Endodermal cell (in vitro differentiated cells): ENCODE data around the gene ADORA1. TPM values are rescaled to one million over a fixed set of nuclear protein-coding genes. Genes with fewer than 3 reads are reported as not detected.

Source experiments
- DNase-seq: peaks from one replicate; pipeline ENCODE4 v3.0.0-alpha.2; 2017
- H3K27ac ChIP-seq: 2 replicates; pipeline ENCODE4 v1.5.1; 2013; ENCODE audit warnings: mild to moderate bottlenecking, low read depth, low read length, moderate library complexity
- H3K27me3 ChIP-seq: 2 replicates; pipeline ENCODE4 v1.6.1; 2013; ENCODE audit warnings: mild to moderate bottlenecking, low read length, moderate library complexity; ENCODE audit not compliant: insufficient read depth, control insufficient read depth, poor library complexity, severe bottlenecking
- H3K36me3 ChIP-seq: 2 replicates; pipeline ENCODE4 v1.7.0; 2013; ENCODE audit warnings: mild to moderate bottlenecking, low read length, moderate library complexity; ENCODE audit not compliant: control insufficient read depth, insufficient read depth
- H3K4me1 ChIP-seq: one replicate; pipeline ENCODE4 v1.7.0; 2013; ENCODE audit warnings: low read length; ENCODE audit not compliant: control insufficient read depth, insufficient read depth
- H3K4me3 ChIP-seq: 2 replicates; pipeline ENCODE4 v1.5.1; 2013; ENCODE audit warnings: mild to moderate bottlenecking, low read length, moderate library complexity
- H3K9ac ChIP-seq: 2 replicates; pipeline ENCODE4 v1.6.1; 2013; ENCODE audit warnings: mild to moderate bottlenecking, low read length, moderate library complexity; ENCODE audit not compliant: poor library complexity, severe bottlenecking; ENCODE audit errors: extremely low read depth
- H3K9me3 ChIP-seq: 2 replicates; pipeline ENCODE4 v1.6.1; 2013; ENCODE audit warnings: mild to moderate bottlenecking, low read length, moderate library complexity; ENCODE audit not compliant: control insufficient read depth
- H3K27ac Mint-ChIP-seq: 2 replicates; pipeline ENCODE4 v1.8.0; 2020; ENCODE audit warnings: mixed read lengths
- H3K27me3 Mint-ChIP-seq: 2 replicates; pipeline ENCODE4 v1.8.0; 2021; ENCODE audit warnings: mild to moderate bottlenecking, mixed read lengths; ENCODE audit not compliant: insufficient read depth
- H3K36me3 Mint-ChIP-seq: 2 replicates; pipeline ENCODE4 v1.8.0; 2020; ENCODE audit warnings: low read depth, mixed read lengths
- H3K4me1 Mint-ChIP-seq: 2 replicates; pipeline ENCODE4 v1.8.0; 2020; ENCODE audit warnings: mixed read lengths
- H3K4me3 Mint-ChIP-seq: 2 replicates; pipeline ENCODE4 v1.8.0; 2020; ENCODE audit warnings: mild to moderate bottlenecking, moderate library complexity, mixed read lengths
- H3K9me3 Mint-ChIP-seq: 2 replicates; pipeline ENCODE4 v1.8.0; 2020; ENCODE audit warnings: mild to moderate bottlenecking, mixed read lengths
- WGBS, 2 experiments: methylation state at CpG; one replicate each; pipeline versions ENCODE4 v1.1.5 to v1.1.7; 2013; ENCODE audit warnings: missing lambda C conversion rate in 2 of 2, mixed read lengths in 1 of 2; ENCODE audit not compliant: insufficient coverage in 1 of 2, insufficient read length in 1 of 2; 5-methylcytosine and 5-hydroxymethylcytosine counted together
- total RNA-seq, 2 donors: library from RNA; stranded (reverse); fragmentation: NEBNext Ultra II Directional in 1 of 2; extraction: Animal tissue kit (Norgen Biotek cat#: 25700) in 1 of 2; gene quantifications; 2 replicates in 1 of 2; 3 replicates in 1 of 2; pipeline ENCODE4 v1.2.1, GENCODE V29; 2021
- TF ChIP-seq, protein P1 (sequence below): fragments of 200-600 bp; sonication (generic); conservative IDR thresholded peaks from 2 replicates; pipeline ENCODE4 v1.5.0; 2021; ENCODE audit warnings: antibody characterized with exemption, mild to moderate bottlenecking

The ADORA1 gene
- total RNA-seq, 2 donors from 2014 or later: 2.0 to 2.1 TPM

DNA sequence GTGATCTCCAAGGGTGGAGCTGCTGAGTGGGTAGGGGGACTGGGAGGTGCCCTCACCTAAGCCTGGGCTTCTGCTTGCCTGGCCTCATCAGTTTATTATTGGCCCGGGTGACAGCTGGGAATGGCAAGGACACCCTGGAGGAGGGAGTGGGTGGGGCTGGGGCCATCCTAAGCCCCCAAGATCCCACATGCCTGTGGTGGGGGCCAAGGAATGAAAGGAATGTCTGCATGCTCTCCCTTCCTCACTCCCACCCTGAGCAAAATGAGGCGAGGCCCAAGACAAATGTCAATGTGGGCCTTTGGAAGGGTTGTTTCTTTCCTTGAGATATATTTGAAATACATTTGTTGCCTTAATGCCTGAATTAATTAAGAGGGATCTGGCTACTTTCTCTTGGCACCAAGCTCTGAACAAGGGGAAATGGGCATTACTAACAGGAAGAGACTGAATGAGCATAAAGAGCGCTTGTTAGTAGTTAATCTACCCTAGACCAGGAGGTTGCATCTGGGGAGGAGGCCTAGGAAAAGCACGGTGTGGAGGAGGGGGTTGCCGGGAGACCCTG is 78.7 kb downstream of the ADORA1 start:
- TF ChIP-seq, protein P1, sequence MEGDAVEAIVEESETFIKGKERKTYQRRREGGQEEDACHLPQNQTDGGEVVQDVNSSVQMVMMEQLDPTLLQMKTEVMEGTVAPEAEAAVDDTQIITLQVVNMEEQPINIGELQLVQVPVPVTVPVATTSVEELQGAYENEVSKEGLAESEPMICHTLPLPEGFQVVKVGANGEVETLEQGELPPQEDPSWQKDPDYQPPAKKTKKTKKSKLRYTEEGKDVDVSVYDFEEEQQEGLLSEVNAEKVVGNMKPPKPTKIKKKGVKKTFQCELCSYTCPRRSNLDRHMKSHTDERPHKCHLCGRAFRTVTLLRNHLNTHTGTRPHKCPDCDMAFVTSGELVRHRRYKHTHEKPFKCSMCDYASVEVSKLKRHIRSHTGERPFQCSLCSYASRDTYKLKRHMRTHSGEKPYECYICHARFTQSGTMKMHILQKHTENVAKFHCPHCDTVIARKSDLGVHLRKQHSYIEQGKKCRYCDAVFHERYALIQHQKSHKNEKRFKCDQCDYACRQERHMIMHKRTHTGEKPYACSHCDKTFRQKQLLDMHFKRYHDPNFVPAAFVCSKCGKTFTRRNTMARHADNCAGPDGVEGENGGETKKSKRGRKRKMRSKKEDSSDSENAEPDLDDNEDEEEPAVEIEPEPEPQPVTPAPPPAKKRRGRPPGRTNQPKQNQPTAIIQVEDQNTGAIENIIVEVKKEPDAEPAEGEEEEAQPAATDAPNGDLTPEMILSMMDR: no peak
- H3K4me1 Mint-ChIP-seq: no peaks in the 10 kb centered on the region
- H3K27me3 ChIP-seq: no peaks in the 10 kb centered on the region
- H3K27ac Mint-ChIP-seq: no peak overlapping the region
- H3K4me3 ChIP-seq: no peak overlapping the region
- DNase-seq: no peak
- no peak overlapping the region for H3K9ac ChIP-seq
- H3K36me3 Mint-ChIP-seq: no peaks in the 10 kb centered on the region
- H3K4me1 ChIP-seq: no peaks in the 10 kb centered on the region
- H3K4me3 Mint-ChIP-seq: no peak overlapping the region
- H3K36me3 ChIP-seq: no peaks in the 10 kb centered on the region
- no peaks in the 10 kb centered on the region for H3K9me3 Mint-ChIP-seq
- no peaks in the 10 kb centered on the region for H3K9me3 ChIP-seq
- WGBS, 2 experiments: 84 to 88% methylated on average over 1 to 5 of the region's 5 CpGs
- H3K27me3 Mint-ChIP-seq: peaks cover 14% of the 10 kb centered on the region
- H3K27ac ChIP-seq: no peak overlapping the region

DNA sequence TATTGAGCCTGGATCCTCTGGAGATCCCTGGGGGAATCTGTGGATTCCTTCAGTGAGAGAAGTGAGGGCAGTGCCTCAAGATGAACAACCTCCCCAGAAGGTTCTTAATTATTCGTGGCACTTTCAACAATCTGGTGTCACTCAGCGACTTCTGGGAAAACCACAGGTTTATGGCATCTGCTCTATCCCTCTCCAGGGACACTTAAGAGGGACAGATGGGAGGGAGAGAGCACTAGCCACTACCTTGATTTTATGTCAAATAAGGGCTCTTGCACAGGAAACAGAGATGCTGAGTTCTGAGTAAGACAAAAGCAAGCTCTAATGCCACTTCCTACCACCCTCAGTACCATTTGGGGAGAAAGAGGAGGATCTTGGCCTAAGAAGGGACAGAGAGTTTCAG is 80.2 kb downstream of the ADORA1 start:
- Mint-ChIP-seq H3K4me3 (no peak overlapping the region), H3K27me3 (peaks cover 8% of the 10 kb centered on the region), H3K27ac (no peak overlapping the region), H3K36me3 (no peaks in the 10 kb centered on the region), H3K9me3 (no peaks in the 10 kb centered on the region), H3K4me1 (no peaks in the 10 kb centered on the region)
- no peak overlapping the region for H3K9ac ChIP-seq
- H3K4me3 ChIP-seq: no peak overlapping the region
- TF ChIP-seq, protein P1: no peak
- 89 to 96% methylated on average over 1 to 2 of the region's 2 CpGs for WGBS, 2 experiments
- no peaks in the 10 kb centered on the region for H3K36me3 ChIP-seq
- no peaks in the 10 kb centered on the region for H3K9me3 ChIP-seq
- DNase-seq: no peak
- no peaks in the 10 kb centered on the region for H3K27me3 ChIP-seq
- no peak overlapping the region for H3K27ac ChIP-seq
- H3K4me1 ChIP-seq: no peaks in the 10 kb centered on the region

DNA sequence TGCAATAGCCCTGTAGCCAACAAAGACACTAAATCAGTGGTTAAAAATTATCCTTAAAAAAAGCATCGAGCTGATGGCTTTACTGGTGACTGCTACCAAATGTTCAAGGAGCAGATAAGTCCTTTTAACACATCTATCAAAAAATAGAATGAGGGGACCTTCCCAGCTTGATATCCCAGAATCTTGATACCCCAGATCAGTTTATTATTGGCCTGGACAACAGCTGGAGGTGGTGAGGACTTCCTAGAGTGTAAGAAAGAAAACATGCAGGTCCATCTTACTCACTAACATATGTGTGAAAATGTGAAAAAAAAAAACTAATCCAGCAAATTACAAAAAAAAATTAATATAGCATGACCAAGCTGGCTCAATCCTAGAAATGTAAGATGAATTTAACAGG is 80.7 kb downstream of the ADORA1 start:
- Mint-ChIP-seq H3K27me3 (peaks cover 8% of the 10 kb centered on the region), H3K9me3 (no peaks in the 10 kb centered on the region), H3K4me1 (no peaks in the 10 kb centered on the region), H3K36me3 (no peaks in the 10 kb centered on the region), H3K27ac (no peak overlapping the region), H3K4me3 (no peak overlapping the region)
- H3K4me1 ChIP-seq: no peaks in the 10 kb centered on the region
- no peak overlapping the region for H3K4me3 ChIP-seq
- no peak overlapping the region for H3K9ac ChIP-seq
- H3K9me3 ChIP-seq: no peaks in the 10 kb centered on the region
- 94% methylated on average over 1 of the region's 1 CpG; no CpG with 5 or more reads in 1 of the 2 experiments for WGBS, 2 experiments
- H3K36me3 ChIP-seq: no peaks in the 10 kb centered on the region
- DNase-seq: no peak
- no peaks in the 10 kb centered on the region for H3K27me3 ChIP-seq
- TF ChIP-seq, protein P1: no peak
- no peak overlapping the region for H3K27ac ChIP-seq
